Osteocyte (in vitro differentiated cells): ENCODE results near the gene GMCL1. TPM values are rescaled to one million over a fixed set of nuclear protein-coding genes. Genes with fewer than 3 reads are reported as not detected.

Source experiments
- DNase-seq: peaks from one replicate; pipeline ENCODE4 v3.0.0; 2021; ENCODE audit warnings: mixed read lengths; ENCODE audit not compliant: unreplicated experiment; ENCODE audit errors: extremely low spot score
- H3K27ac Mint-ChIP-seq: one replicate; pipeline ENCODE4 v1.8.0; 2021; ENCODE audit warnings: mild to moderate bottlenecking, mixed read lengths; ENCODE audit not compliant: unreplicated experiment
- H3K27me3 Mint-ChIP-seq: one replicate; pipeline ENCODE4 v1.8.0; 2021; ENCODE audit warnings: mixed read lengths; ENCODE audit not compliant: unreplicated experiment
- H3K36me3 Mint-ChIP-seq: one replicate; pipeline ENCODE4 v1.8.0; 2021; ENCODE audit warnings: mixed read lengths; ENCODE audit not compliant: unreplicated experiment
- H3K4me1 Mint-ChIP-seq: one replicate; pipeline ENCODE4 v1.8.0; 2021; ENCODE audit warnings: mixed read lengths; ENCODE audit not compliant: unreplicated experiment
- H3K4me3 Mint-ChIP-seq: one replicate; pipeline ENCODE4 v1.8.0; 2021; ENCODE audit warnings: mild to moderate bottlenecking, moderate library complexity, mixed read lengths; ENCODE audit not compliant: unreplicated experiment
- H3K9me3 Mint-ChIP-seq: one replicate; pipeline ENCODE4 v1.8.0; 2021; ENCODE audit warnings: mixed read lengths; ENCODE audit not compliant: unreplicated experiment
- total RNA-seq: library from RNA; stranded (reverse); gene quantifications from 2 replicates; pipeline ENCODE4 v1.2.1, GENCODE V29; 2021
- TF ChIP-seq, protein P1 (sequence below): fragments of 200-600 bp; sonication (generic); IDR thresholded peaks from 2 replicates; pipeline ENCODE4 v1.5.0; 2021; ENCODE audit warnings: antibody characterized with exemption, mild to moderate bottlenecking, moderate library complexity

Gene GMCL1
- total RNA-seq, 1 donor from 2014 or later = 16.1 TPM

DNA sequence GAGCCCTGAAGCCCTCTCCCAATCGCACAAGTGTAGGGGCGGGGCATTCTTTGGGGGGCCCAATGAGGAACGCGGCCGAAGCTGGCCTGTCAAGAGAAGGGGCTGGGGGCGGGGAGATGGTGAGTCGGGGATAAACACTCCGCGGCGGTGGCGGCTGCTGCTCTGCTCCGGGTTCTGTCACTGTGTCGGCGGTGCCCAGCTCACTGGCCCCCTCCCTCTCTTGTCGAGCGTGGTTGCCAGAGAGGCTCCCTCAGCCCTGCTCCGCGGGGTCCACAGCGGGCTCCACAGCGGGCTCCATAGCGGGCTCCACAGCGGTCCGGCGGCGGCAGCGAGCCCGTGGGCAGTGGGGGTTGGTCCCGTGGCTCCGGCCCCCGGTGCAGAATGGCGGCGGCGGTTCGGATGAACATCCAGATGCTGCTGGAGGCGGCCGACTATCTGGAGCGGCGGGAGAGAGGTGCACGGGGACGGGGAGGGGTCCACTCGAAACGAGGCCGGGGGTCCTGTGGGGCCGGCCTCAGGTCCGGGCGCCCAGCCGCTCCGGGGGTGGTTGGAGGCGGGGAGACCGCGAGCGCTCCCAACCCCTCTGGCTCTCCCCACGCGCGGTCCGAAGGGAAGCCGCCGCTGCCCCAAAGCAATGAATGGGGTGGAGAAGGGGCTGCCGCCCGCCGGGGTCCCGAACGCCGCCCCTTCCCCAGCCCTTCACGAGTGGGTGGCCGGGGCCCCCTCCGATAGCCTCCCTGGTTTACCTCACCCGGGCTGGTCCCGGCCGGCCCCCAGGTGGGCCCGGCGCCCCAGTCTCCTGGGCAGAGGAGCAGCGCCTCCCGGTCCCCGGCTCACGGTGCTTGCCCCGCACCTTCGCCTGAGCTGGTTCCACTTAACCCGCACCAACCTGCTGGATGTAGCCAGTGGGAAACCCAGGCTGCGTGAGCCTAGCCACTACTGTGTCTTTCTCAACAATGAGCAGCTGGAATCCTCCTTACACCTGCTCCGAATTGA, 85.8 kb downstream of the GMCL1 start, which contains the start of gene MXD1:
MXD1 (plus strand) TSS at position 160 of the 996 bp plus-strand sequence; CDS start at position 382, 222 bp downstream.
- Mint-ChIP-seq H3K36me3 (no peaks in the 10 kb centered on the region), H3K4me1 (peaks cover 21% of the 10 kb centered on the region), H3K27me3 (no peaks in the 10 kb centered on the region), H3K27ac (peak within 1 kb of the TSS; percentile 92), H3K4me3 (peak within 1 kb of the TSS; percentile 82), H3K9me3 (no peaks in the 10 kb centered on the region)
- TF ChIP-seq, protein P1, sequence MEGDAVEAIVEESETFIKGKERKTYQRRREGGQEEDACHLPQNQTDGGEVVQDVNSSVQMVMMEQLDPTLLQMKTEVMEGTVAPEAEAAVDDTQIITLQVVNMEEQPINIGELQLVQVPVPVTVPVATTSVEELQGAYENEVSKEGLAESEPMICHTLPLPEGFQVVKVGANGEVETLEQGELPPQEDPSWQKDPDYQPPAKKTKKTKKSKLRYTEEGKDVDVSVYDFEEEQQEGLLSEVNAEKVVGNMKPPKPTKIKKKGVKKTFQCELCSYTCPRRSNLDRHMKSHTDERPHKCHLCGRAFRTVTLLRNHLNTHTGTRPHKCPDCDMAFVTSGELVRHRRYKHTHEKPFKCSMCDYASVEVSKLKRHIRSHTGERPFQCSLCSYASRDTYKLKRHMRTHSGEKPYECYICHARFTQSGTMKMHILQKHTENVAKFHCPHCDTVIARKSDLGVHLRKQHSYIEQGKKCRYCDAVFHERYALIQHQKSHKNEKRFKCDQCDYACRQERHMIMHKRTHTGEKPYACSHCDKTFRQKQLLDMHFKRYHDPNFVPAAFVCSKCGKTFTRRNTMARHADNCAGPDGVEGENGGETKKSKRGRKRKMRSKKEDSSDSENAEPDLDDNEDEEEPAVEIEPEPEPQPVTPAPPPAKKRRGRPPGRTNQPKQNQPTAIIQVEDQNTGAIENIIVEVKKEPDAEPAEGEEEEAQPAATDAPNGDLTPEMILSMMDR = no peak
- no peak for DNase-seq

DNA sequence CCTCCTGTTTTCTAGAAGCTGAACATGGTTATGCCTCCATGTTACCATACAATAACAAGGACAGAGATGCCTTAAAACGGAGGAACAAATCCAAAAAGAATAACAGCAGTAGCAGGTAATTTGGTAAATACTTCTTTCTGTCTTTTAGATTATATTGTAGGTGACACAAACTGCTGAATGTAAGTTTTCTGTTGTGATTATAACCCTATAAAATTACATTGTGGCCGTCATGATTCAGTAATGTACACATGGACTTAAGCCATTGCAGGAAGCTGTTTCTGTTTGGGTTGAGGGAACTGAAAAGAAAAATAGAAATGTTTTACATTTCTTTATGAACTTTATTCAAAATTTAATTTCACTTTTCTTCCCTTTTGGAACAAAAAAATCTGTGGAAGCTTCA, 86.6 kb downstream of the GMCL1 start:
- no peak for DNase-seq
- Mint-ChIP-seq H3K27ac (no peak overlapping the region), H3K4me3 (peak overlapping the region; percentile 66), H3K9me3 (no peaks in the 10 kb centered on the region), H3K36me3 (no peaks in the 10 kb centered on the region), H3K4me1 (peaks cover 20% of the 10 kb centered on the region), H3K27me3 (no peaks in the 10 kb centered on the region)
- TF ChIP-seq, protein P1 = no peak

DNA sequence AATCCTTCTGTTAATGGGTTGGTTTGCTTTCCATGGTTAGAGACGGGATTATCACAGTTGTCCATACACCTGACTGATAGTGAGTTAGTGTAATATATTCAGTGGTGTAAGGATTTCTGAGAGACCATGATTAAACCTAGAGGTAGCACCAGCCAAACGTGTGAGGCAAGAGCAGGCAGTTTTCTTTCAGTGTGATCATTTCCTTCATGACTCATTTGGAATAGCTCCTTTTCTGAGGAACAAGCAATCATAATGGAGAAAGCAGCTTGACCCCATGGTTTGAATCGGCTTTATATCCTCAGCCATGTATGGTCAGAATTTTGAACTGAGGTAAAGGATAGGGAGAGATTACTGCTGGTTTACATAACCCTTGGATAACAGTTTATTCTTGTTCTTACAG, 88.4 kb downstream of the GMCL1 start:
- Mint-ChIP-seq H3K36me3 (peaks cover 7% of the 10 kb centered on the region), H3K27me3 (no peaks in the 10 kb centered on the region), H3K4me3 (no peak overlapping the region), H3K9me3 (no peaks in the 10 kb centered on the region), H3K4me1 (peaks cover 20% of the 10 kb centered on the region), H3K27ac (no peak overlapping the region)
- TF ChIP-seq, protein P1 = no peak
- DNase-seq = no peak

DNA sequence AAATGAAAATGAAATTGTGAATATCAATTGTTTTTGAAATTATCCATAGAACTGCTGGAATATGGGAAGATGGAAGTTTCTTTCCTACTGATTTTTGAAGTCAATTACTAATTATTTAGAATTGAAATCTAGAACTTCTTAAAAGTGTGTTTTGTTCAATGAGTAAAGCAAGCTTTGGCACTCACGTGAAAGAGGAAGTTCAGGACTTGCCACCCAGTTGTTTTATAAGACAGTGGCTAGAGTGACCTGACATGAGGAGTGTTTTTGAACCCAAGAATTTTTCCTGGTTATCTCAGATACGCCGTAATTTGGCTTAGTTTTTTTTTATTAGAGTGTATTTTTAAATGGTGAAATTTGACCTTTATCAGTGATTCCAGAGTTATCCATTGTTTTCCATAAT, 88.9 kb downstream of the GMCL1 start:
- Mint-ChIP-seq H3K27ac (no peak overlapping the region), H3K4me3 (no peak overlapping the region), H3K36me3 (peaks cover 7% of the 10 kb centered on the region), H3K9me3 (no peaks in the 10 kb centered on the region), H3K27me3 (no peaks in the 10 kb centered on the region), H3K4me1 (peaks cover 19% of the 10 kb centered on the region)
- no peak for DNase-seq
- TF ChIP-seq, protein P1 = no peak

DNA sequence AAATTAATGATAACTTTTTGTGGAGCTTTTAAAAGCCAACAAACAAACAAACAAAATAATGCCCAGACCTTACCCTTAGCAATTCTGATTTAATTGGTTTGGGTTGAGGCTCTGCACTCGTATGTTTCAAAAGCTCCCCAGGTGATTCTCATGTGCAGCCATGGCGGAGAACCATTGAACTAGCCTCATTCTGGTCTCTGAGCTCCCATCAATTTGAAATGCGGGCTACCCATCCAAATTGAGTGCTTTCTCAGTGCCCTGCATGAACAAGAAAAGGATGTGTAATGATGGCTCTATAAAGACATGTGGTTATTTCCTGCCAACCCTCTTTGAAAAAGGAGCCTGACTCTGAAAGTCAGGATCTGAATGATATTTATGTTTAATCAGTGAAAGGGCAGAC, 93.7 kb downstream of the GMCL1 start:
- no peaks in the 10 kb centered on the region for H3K4me1 Mint-ChIP-seq
- H3K4me3 Mint-ChIP-seq = no peak overlapping the region

More for the DNA sequence above, 93.7 kb downstream of the GMCL1 start:
- Mint-ChIP-seq H3K27me3 (no peaks in the 10 kb centered on the region), H3K9me3 (no peaks in the 10 kb centered on the region), H3K36me3 (peaks cover 9% of the 10 kb centered on the region), H3K27ac (no peak overlapping the region)
- DNase-seq = no peak
- TF ChIP-seq, protein P1 = no peak
